ENCODE measurements around the gene PXK.

Gene PXK

DNA sequence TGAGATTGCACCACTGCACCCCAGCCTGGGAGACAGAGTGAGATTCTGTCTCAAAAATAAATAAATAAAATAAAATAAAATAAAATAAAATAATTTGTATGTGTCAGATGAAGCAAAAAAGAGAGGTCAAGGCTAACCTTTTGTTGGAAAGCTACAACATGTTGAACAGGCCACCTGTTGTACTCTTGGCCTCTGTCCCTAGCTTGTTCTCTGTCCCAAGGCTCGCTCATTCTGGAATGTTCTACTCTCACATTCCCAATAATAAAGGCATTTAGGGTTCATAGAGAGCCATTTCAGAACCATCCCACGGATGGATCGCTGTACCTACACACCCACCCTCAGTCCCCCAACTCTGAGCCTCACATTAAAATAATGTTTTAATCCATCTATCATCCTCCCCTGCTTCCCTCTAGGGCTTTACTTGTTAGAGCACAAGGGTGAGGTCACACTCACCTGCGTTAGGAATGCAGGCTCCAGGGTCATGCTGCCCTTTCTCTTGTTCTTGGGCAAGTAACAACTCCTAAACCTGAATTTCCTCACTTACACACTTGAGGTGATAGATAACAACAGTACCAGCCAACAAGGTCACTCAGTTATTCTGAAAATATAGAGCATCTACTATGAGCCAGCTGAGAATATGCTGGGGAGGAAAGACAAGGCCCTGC is 134.3 kb downstream of the PXK start:
- no peak for DNase-seq (ENCODE audit: low read depth)

DNA sequence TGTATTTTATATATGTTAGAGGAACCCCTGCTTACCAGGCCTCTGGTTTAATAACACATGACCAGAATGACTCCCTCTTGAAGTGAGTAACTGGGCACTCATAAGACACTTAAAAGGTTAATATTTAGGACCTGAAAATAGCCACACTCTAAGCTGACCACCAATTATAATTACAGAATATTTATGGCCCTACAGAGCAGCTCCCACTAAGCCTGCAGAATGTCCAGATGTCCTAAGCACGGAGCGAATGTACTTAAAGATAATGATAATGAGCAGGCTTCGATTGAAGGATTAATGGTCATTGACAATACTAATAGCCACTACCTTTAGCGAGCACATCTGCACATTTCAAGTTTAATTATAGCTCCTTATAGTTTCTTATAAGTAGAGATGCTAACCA is 136.4 kb downstream of the PXK start:
- no peak for DNase-seq (ENCODE audit: low read depth)

DNA sequence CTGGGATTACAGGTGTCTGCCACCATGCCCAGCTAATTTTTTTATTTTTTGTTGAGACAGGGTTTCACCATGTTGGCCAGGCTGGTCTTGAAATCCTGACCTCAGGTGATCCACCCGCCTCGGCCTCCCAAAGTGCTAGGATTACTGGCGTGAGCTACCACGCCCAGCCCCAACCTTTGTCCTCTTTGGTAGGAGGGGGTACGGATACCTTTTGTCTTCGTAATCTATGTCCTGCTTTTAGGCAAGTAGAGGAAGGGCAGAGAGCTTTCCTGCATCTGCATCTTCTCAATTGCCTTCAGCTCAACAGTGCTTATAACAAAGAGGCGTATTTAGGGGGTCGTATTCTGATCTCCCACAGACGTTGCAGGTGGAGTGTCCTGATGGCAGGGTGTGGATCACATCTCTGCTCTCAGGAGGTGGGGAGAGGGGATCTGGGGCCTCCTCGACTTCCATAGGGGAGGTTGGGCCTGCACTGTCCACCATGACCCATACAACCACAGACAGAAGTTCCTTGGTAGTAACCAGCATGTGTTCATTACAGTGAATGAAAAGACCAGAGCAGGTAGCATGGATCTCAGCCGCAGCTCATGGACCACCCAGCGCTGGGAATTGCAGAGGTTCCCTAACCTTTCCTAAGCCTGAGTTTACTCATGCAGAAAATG is 137.8 kb downstream of the PXK start:
- DNase-seq (ENCODE audit: low read depth), result no peak

DNA sequence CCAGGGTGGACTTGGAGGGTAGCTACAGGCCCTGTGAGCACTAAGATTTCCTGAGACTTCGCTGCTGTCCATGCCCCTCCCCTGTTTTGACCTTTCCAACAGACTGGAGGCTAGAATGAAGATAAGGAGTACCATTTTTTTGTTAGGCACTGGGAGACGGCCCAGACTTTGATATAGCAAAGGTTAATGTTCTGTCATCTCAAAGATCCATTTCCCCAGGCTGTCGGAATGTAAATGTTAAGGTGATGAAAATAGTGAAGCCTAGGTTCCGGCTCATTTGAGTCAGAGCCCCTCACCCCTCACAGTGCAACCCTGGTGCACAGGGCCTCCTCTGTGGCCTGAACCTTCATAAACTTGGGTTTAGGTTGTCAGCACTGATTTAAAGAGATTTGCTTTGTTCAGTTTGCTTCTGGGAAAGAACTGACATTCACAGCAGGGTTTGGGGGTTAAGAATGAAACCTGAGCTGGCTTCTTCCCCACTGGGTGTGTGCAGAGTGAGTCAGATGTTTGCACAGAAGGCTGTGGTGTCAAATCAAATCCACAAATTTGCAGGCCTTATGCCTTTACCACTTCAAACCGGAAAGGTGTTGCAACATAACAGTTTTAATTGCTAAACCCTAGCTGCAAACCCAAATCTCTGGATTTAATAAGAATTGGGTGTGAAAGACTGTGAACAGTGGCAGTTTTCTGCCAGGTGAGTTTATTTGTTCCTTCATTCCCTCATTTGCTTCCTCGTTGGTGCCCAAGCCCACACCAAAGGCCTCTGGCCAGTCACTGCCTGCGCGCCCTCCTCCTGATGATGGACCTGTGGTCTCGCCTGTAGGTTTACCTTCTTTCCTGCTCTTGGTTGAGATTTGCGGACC is 138.6 kb downstream of the PXK start:
- DNase-seq (ENCODE audit: low read depth), result no peak

DNA sequence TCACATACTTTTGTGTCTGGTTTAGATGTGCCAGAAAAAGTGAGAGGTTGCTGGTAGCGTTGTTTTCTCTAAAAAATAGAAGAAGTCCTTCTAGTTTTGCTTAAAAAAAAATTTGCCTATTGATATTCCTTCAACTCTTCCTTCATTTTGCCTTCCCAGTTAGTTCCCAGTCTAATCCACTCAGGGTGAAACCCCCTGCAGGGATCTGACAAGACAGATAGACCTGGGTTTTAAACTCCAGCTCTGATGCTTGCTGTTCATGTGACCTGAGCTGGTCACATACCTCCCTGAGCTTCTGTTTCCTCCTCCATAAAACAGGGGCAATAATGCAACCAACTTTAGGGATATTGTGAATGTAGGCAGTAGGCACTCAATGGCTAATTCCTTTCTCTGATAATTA is 140.6 kb downstream of the PXK start:
- DNase-seq (ENCODE audit: low read depth), result no peak

DNA sequence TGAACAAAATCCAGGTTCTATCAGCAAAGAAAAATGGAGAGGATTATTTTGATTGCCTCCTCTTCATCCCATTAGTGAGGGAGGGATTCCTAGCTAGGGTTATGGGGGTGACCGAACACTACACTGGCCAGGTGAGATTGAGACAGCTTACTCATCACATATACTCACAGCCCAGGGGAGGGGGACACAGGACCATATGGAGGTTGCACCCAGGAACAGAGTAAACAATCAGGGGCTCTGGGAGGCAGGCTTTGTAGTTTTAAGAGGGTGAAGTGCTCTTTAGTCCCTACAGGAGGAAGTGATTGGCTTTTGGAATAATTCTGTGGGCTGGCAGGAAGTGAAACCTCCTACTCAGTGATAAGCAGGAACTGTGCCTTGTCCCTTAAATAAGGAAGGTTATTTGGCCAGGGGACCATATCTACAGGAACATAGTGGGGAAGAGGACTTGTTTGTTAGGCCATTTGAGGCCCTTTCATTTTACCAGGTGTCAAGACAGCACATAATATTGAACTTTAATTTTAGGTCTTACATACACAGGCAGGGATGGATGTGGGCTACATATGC is 141.7 kb downstream of the PXK start:
- no peak for DNase-seq (ENCODE audit: low read depth)

DNA sequence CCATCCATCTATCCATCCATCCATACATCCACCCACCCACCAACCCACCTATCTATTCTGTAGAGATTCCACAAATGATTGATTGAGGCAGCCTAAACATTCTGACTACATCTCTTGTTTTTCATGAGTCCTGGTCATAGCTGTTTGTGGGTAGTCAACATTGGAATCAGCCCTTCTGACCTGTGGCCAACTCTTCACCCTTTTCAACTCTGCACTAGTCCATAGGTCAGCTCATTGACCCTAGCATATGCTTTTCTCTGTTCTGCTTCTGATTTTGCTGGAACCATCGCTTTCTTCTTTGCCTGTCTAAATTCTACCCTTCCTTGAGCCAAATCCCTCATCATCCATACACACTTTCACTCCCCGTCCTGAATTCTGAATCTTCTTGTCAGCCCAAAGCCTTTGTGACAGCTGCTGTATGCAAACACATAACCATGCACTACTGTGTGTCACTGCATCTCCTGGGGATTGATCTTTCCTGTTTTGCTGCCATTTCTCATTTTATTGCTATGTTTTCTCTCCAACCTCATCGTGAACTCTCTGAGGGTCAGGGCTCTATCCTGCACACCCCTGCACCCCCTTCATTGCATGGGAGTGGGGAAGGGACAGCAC is 142.4 kb downstream of the PXK start:
- DNase-seq (ENCODE audit: low read depth), result no peak
